GM23338 (cell line): ENCODE results near the gene SUCLG2. TPM values are rescaled to one million over a fixed set of nuclear protein-coding genes. Genes with fewer than 3 reads are reported as not detected.

Experiments
- ATAC-seq: fragments of 200-7000 bp; cut with Tn5 transposase; 3 replicates; pipeline ENCODE4 v1.9.1; 2020
- DNase-seq: peaks from one replicate; pipeline ENCODE4 v3.0.0-alpha.2; 2015; ENCODE audit warnings: low spot score
- H2AFZ ChIP-seq: fragments of 200-600 bp; sonication (generic); 2 replicates; pipeline ENCODE4 v1.8.0; 2016; ENCODE audit warnings: antibody characterized with exemption, mild to moderate bottlenecking, moderate library complexity
- H3F3A ChIP-seq: fragments of 200-600 bp; sonication (generic); replicated peaks from 2 replicates; pipeline ENCODE4 v1.8.0; 2017; ENCODE audit warnings: antibody characterized with exemption, mixed run types, low read depth
- H3K27ac ChIP-seq: fragments of 200-600 bp; sonication (generic); 2 replicates; pipeline ENCODE4 v1.6.1; 2016; ENCODE audit warnings: low read depth
- H3K27me3 ChIP-seq: fragments of 200-600 bp; sonication (generic); 2 replicates; pipeline ENCODE4 v1.8.0; 2016; ENCODE audit warnings: mild to moderate bottlenecking, mixed run types, moderate library complexity; ENCODE audit not compliant: insufficient read depth
- H3K36me3 ChIP-seq: fragments of 200-600 bp; sonication (generic); 2 replicates; pipeline ENCODE4 v1.8.0; 2016; ENCODE audit warnings: mild to moderate bottlenecking; ENCODE audit not compliant: insufficient read depth
- H3K4me1 ChIP-seq: fragments of 200-600 bp; sonication (generic); 2 replicates; pipeline ENCODE4 v1.8.0; 2016; ENCODE audit warnings: mild to moderate bottlenecking, moderate library complexity; ENCODE audit not compliant: insufficient read depth
- H3K4me2 ChIP-seq: fragments of 200-600 bp; sonication (generic); 2 replicates; pipeline ENCODE4 v1.7.1; 2017; ENCODE audit warnings: mixed run types
- H3K4me3 ChIP-seq: fragments of 200-600 bp; sonication (generic); 2 replicates; pipeline ENCODE4 v1.6.1; 2016; ENCODE audit warnings: mixed run types
- H3K79me2 ChIP-seq: fragments of 200-600 bp; sonication (generic); replicated peaks from 2 replicates; pipeline ENCODE4 v1.8.0; 2017; ENCODE audit warnings: mild to moderate bottlenecking; ENCODE audit not compliant: insufficient read depth
- H3K9me2 ChIP-seq: fragments of 200-600 bp; sonication (generic); 2 replicates; pipeline ENCODE4 v1.8.0; 2017; ENCODE audit not compliant: insufficient read depth
- H4K20me1 ChIP-seq: fragments of 200-600 bp; sonication (generic); replicated peaks from 2 replicates; pipeline ENCODE4 v1.8.0; 2017; ENCODE audit warnings: mild to moderate bottlenecking; ENCODE audit not compliant: insufficient read depth
- H3K27ac Mint-ChIP-seq: 2 replicates; pipeline ENCODE4 v1.8.0; 2020; ENCODE audit warnings: inconsistent platforms, mild to moderate bottlenecking, moderate library complexity, mixed read lengths
- H3K27me3 Mint-ChIP-seq: 3 replicates; pipeline ENCODE4 v1.8.0; 2022; ENCODE audit warnings: low read depth, mild to moderate bottlenecking, moderate library complexity, mixed read lengths, inconsistent platforms; ENCODE audit not compliant: insufficient read depth, poor library complexity
- H3K36me3 Mint-ChIP-seq: 3 replicates; pipeline ENCODE4 v1.8.0; 2021; ENCODE audit warnings: low read depth, mild to moderate bottlenecking, inconsistent platforms, moderate library complexity, mixed read lengths
- H3K4me1 Mint-ChIP-seq: 3 replicates; pipeline ENCODE4 v1.8.0; 2020; ENCODE audit warnings: mild to moderate bottlenecking, inconsistent platforms, mixed read lengths
- H3K4me3 Mint-ChIP-seq: 3 replicates; pipeline ENCODE4 v1.8.0; 2021; ENCODE audit warnings: moderate library complexity, mild to moderate bottlenecking, inconsistent platforms, mixed read lengths
- H3K9me3 Mint-ChIP-seq: 3 replicates; pipeline ENCODE4 v1.8.0; 2020; ENCODE audit warnings: moderate library complexity, mild to moderate bottlenecking, inconsistent platforms, mixed read lengths
- CREB1 ChIP-seq: fragments of 250-450 bp; sonication (Bioruptor Pico); IDR thresholded peaks from 2 replicates; pipeline ENCODE4 v1.5.0; 2020; ENCODE audit warnings: low read depth, mild to moderate bottlenecking, moderate library complexity
- EZH2 ChIP-seq: fragments of 200-600 bp; sonication (generic); IDR thresholded peaks from one replicate; pipeline ENCODE4 v1.8.0; 2017; ENCODE audit warnings: antibody characterized with exemption, mild to moderate bottlenecking, low read depth; ENCODE audit not compliant: unreplicated experiment
- EZH2phosphoT487 ChIP-seq: fragments of 200-600 bp; sonication (generic); IDR thresholded peaks from one replicate; pipeline ENCODE4 v1.8.1; 2018; ENCODE audit warnings: antibody characterized with exemption; ENCODE audit not compliant: unreplicated experiment
- JUNB ChIP-seq: IDR thresholded peaks from one replicate; pipeline ENCODE4 v1.6.1; 2016; ENCODE audit warnings: antibody characterized with exemption; ENCODE audit not compliant: unreplicated experiment
- NANOG ChIP-seq: IDR thresholded peaks from 2 replicates; pipeline ENCODE4 v1.6.1; 2016; ENCODE audit warnings: antibody characterized with exemption, borderline replicate concordance
- POLR2AphosphoS5 ChIP-seq: IDR thresholded peaks from 2 replicates; pipeline ENCODE4 v1.6.1; 2016; ENCODE audit warnings: antibody characterized with exemption, low read depth
- STAT1 ChIP-seq: IDR thresholded peaks from one replicate; pipeline ENCODE4 v1.6.1; 2016; ENCODE audit warnings: antibody characterized with exemption; ENCODE audit not compliant: unreplicated experiment
- ZNF114 ChIP-seq: fragments of 250-450 bp; sonication (Bioruptor Pico); IDR thresholded peaks from 2 replicates; pipeline ENCODE4 v1.5.0; 2020; ENCODE audit warnings: mild to moderate bottlenecking, moderate library complexity
- ZNF331 ChIP-seq: fragments of 250-450 bp; sonication (Bioruptor Pico); IDR thresholded peaks from 2 replicates; pipeline ENCODE4 v1.5.0; 2020; ENCODE audit warnings: low read depth, mild to moderate bottlenecking, moderate library complexity
- polyA plus RNA-seq: library from polyadenylated mRNA; unstranded; fragments of >200 nt; fragmentation: Nextera tagmentation; extraction: Ambion mirVana; gene quantifications from 2 replicates; pipeline ENCODE4 v1.2.1, GENCODE V29; 2016
- total RNA-seq: library from RNA; depleted of rRNA; stranded (reverse); fragments of >200 nt; shearing (Covaris generic); gene quantifications from 2 replicates; pipeline ENCODE4 v1.2.3, GENCODE V29; 2014
- TF ChIP-seq, protein P1 (sequence below): fragments of 250-450 bp; sonication (Bioruptor Pico); IDR thresholded peaks from 2 replicates; pipeline ENCODE4 v1.5.0; 2020; ENCODE audit warnings: mild to moderate bottlenecking, moderate library complexity
- TF ChIP-seq, protein P2 (sequence below): IDR thresholded peaks from one replicate; pipeline ENCODE4 v1.6.1; 2018; ENCODE audit warnings: antibody characterized with exemption; ENCODE audit not compliant: unreplicated experiment
- TF ChIP-seq, protein P3 (sequence below), 2 experiments: fragments of 200-600 bp in 1 of 2; sonication (generic) in 1 of 2; conservative IDR thresholded peaks; 2 replicates each; pipeline versions ENCODE4 v1.5.1 to v1.6.1; 2016 to 2017; ENCODE audit warnings: antibody characterized with exemption in 2 of 2, low read depth in 2 of 2, mild to moderate bottlenecking in 2 of 2, moderate library complexity in 1 of 2
- TF ChIP-seq, protein P4 (sequence below): IDR thresholded peaks from 2 replicates; pipeline ENCODE4 v1.6.1; 2016; ENCODE audit warnings: antibody characterized with exemption

The SUCLG2 gene
- total and polyA plus RNA-seq, 2 experiments from 2014 or later: 29.3 to 39.0 TPM

DNA sequence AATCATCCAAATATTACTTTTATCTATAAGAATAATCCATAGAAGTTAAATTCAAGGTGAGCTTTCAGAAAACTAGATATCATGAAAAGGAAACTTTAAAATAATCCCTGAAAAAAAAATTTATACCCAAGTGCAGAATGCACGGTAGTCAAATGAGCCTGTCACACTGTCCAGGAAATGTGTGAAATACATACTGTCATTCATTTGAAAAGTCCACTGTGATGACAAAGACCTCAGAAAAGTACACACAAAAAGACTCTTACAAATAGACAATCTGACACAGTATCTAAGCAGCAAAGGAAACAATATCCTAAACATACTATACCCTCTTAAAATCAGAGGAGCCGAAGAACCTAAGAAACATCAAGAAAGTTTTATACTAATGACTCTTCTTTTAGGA lies 29.7 kb downstream of the SUCLG2 start:
- Histone ChIP-seq H3K4me2 (no peak overlapping the region), H3K4me3 (no peak overlapping the region), H3K9me2 (no peaks in the 10 kb centered on the region), H3K4me1 (peaks cover 15% of the 10 kb centered on the region), H3K79me2 (peaks cover 24% of the 10 kb centered on the region; the same call in 1 of the 2 replicates), H3F3A (no peaks in the 10 kb centered on the region), H3K36me3 (no peaks in the 10 kb centered on the region), H2AFZ (no peak overlapping the region), H3K27ac (no peak overlapping the region), H3K27me3 (no peaks in the 10 kb centered on the region), H4K20me1 (no peaks in the 10 kb centered on the region)
- TF ChIP-seq, protein P1, sequence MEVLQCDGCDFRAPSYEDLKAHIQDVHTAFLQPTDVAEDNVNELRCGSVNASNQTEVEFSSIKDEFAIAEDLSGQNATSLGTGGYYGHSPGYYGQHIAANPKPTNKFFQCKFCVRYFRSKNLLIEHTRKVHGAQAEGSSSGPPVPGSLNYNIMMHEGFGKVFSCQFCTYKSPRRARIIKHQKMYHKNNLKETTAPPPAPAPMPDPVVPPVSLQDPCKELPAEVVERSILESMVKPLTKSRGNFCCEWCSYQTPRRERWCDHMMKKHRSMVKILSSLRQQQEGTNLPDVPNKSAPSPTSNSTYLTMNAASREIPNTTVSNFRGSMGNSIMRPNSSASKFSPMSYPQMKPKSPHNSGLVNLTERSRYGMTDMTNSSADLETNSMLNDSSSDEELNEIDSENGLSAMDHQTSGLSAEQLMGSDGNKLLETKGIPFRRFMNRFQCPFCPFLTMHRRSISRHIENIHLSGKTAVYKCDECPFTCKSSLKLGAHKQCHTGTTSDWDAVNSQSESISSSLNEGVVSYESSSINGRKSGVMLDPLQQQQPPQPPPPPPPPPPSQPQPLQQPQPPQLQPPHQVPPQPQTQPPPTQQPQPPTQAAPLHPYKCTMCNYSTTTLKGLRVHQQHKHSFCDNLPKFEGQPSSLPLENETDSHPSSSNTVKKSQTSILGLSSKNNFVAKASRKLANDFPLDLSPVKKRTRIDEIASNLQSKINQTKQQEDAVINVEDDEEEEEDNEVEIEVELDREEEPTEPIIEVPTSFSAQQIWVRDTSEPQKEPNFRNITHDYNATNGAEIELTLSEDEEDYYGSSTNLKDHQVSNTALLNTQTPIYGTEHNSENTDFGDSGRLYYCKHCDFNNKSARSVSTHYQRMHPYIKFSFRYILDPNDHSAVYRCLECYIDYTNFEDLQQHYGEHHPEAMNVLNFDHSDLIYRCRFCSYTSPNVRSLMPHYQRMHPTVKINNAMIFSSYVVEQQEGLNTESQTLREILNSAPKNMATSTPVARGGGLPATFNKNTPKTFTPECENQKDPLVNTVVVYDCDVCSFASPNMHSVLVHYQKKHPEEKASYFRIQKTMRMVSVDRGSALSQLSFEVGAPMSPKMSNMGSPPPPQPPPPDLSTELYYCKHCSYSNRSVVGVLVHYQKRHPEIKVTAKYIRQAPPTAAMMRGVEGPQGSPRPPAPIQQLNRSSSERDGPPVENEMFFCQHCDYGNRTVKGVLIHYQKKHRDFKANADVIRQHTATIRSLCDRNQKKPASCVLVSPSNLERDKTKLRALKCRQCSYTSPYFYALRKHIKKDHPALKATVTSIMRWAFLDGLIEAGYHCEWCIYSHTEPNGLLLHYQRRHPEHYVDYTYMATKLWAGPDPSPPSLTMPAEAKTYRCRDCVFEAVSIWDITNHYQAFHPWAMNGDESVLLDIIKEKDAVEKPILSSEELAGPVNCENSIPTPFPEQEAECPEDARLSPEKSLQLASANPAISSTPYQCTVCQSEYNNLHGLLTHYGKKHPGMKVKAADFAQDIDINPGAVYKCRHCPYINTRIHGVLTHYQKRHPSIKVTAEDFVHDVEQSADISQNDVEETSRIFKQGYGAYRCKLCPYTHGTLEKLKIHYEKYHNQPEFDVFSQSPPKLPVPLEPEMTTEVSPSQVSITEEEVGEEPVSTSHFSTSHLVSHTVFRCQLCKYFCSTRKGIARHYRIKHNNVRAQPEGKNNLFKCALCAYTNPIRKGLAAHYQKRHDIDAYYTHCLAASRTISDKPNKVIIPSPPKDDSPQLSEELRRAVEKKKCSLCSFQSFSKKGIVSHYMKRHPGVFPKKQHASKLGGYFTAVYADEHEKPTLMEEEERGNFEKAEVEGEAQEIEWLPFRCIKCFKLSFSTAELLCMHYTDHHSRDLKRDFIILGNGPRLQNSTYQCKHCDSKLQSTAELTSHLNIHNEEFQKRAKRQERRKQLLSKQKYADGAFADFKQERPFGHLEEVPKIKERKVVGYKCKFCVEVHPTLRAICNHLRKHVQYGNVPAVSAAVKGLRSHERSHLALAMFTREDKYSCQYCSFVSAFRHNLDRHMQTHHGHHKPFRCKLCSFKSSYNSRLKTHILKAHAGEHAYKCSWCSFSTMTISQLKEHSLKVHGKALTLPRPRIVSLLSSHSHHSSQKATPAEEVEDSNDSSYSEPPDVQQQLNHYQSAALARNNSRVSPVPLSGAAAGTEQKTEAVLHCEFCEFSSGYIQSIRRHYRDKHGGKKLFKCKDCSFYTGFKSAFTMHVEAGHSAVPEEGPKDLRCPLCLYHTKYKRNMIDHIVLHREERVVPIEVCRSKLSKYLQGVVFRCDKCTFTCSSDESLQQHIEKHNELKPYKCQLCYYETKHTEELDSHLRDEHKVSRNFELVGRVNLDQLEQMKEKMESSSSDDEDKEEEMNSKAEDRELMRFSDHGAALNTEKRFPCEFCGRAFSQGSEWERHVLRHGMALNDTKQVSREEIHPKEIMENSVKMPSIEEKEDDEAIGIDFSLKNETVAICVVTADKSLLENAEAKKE (CRISPR knock-in tag): no peak
- TF ChIP-seq ZNF331 (no peak), JUNB (no peak), EZH2 (no peak), NANOG (no peak), CREB1 (no peak), ZNF114 (no peak), STAT1 (no peak), EZH2phosphoT487 (no peak), POLR2AphosphoS5 (no peak)
- TF ChIP-seq, protein P2, sequence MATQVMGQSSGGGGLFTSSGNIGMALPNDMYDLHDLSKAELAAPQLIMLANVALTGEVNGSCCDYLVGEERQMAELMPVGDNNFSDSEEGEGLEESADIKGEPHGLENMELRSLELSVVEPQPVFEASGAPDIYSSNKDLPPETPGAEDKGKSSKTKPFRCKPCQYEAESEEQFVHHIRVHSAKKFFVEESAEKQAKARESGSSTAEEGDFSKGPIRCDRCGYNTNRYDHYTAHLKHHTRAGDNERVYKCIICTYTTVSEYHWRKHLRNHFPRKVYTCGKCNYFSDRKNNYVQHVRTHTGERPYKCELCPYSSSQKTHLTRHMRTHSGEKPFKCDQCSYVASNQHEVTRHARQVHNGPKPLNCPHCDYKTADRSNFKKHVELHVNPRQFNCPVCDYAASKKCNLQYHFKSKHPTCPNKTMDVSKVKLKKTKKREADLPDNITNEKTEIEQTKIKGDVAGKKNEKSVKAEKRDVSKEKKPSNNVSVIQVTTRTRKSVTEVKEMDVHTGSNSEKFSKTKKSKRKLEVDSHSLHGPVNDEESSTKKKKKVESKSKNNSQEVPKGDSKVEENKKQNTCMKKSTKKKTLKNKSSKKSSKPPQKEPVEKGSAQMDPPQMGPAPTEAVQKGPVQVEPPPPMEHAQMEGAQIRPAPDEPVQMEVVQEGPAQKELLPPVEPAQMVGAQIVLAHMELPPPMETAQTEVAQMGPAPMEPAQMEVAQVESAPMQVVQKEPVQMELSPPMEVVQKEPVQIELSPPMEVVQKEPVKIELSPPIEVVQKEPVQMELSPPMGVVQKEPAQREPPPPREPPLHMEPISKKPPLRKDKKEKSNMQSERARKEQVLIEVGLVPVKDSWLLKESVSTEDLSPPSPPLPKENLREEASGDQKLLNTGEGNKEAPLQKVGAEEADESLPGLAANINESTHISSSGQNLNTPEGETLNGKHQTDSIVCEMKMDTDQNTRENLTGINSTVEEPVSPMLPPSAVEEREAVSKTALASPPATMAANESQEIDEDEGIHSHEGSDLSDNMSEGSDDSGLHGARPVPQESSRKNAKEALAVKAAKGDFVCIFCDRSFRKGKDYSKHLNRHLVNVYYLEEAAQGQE: no peak
- TF ChIP-seq, protein P3, sequence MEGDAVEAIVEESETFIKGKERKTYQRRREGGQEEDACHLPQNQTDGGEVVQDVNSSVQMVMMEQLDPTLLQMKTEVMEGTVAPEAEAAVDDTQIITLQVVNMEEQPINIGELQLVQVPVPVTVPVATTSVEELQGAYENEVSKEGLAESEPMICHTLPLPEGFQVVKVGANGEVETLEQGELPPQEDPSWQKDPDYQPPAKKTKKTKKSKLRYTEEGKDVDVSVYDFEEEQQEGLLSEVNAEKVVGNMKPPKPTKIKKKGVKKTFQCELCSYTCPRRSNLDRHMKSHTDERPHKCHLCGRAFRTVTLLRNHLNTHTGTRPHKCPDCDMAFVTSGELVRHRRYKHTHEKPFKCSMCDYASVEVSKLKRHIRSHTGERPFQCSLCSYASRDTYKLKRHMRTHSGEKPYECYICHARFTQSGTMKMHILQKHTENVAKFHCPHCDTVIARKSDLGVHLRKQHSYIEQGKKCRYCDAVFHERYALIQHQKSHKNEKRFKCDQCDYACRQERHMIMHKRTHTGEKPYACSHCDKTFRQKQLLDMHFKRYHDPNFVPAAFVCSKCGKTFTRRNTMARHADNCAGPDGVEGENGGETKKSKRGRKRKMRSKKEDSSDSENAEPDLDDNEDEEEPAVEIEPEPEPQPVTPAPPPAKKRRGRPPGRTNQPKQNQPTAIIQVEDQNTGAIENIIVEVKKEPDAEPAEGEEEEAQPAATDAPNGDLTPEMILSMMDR (conservative IDR thresholded peaks at IDR 0.05; ENCODE audit: low read depth in 2 of 2): no peak
- TF ChIP-seq, protein P4, sequence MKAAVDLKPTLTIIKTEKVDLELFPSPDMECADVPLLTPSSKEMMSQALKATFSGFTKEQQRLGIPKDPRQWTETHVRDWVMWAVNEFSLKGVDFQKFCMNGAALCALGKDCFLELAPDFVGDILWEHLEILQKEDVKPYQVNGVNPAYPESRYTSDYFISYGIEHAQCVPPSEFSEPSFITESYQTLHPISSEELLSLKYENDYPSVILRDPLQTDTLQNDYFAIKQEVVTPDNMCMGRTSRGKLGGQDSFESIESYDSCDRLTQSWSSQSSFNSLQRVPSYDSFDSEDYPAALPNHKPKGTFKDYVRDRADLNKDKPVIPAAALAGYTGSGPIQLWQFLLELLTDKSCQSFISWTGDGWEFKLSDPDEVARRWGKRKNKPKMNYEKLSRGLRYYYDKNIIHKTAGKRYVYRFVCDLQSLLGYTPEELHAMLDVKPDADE: no peak
- H3K27me3 Mint-ChIP-seq: peaks cover 3% of the 10 kb centered on the region
- no peak overlapping the region for H3K4me3 Mint-ChIP-seq
- no peak for ATAC-seq
- H3K27ac Mint-ChIP-seq: no peak overlapping the region
- no peaks in the 10 kb centered on the region for H3K9me3 Mint-ChIP-seq
- peaks cover 14% of the 10 kb centered on the region for H3K4me1 Mint-ChIP-seq
- H3K36me3 Mint-ChIP-seq: peaks cover 22% of the 10 kb centered on the region
- no peak for DNase-seq
